Central memory CD4-positive, alpha-beta T cell (primary cell): Measurements from ENCODE around the gene NFASC.

Experiments
- DNase-seq: peaks from one replicate; pipeline ENCODE4 v3.0.0; 2022

NFASC gene

DNA sequence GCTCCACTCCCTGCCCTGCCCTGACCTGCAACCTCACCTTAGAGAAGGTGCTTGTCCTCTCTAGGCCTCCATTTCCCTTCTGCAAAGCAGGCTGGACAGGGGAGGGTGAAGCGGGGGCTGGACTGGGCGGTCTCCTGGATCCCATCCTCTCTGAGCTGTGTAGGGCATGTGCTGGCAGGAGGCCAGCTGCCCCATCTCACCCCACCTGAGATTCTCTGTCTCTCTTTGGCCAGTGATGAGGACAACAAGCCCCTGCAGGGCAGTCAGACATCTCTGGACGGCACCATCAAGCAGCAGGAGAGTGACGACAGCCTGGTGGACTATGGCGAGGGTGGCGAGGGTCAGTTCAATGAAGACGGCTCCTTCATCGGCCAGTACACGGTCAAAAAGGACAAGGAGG lies 145.4 kb downstream of the NFASC start:
- DNase-seq = no peak

DNA sequence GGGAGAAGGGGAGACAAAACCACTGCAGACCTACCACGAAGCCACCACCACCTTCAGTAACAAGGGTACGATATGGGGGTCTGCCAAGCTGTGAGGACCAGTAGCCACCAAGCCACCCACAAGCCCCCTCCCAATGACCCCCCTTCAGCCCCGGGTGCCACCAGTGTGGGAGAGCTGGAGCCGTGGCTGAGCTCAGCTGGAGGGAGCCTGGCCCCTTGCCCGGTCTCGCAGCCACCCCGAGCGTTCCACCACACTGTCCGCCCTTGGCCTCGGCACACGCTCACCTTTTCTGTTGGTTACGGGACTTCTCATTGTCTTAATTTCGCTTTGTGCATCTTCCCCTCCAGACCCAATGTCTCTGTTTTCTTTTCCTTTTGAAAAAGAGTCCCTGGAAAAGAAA lies 145.9 kb downstream of the NFASC start:
- DNase-seq = no peak

DNA sequence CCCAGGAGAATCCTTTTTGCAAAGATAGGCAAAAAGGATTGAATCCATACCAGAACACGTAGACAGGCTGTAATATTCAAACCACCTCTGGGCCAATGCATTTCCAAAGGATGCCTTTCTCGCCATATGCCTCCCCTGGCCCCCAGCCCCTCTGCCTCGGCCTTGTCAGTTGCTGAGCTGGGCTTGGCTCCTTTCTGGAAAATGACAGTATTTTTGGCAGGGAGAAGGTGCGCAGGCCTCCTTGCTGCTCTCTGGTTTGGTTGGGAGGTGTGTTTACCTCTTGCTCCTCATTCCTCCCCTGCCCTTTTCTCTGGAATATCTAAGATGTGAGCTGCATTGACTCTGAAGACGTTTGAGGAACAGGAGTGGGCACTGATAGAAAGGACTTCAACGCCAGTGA lies 146.3 kb downstream of the NFASC start:
- DNase-seq = no peak

DNA sequence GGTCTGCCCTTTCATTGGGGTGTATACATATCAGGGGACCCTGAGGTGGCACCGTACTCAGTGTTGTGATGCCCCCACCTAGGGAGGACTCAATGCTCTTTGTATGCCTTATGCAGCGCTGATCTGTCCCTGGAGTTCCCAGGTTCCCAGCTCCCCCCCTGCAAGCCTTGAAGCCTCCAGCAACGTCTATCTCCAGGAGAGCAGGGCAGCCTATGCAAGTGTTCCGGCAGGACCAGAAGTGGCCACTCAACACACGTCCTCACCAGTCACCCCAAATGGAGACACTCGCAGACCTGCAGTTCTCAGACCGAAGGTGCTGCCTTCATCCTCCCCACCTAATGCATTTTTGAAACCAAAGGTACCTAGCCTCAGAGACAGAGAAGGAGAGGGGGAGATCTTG lies 147.1 kb downstream of the NFASC start:
- DNase-seq = no peak

DNA sequence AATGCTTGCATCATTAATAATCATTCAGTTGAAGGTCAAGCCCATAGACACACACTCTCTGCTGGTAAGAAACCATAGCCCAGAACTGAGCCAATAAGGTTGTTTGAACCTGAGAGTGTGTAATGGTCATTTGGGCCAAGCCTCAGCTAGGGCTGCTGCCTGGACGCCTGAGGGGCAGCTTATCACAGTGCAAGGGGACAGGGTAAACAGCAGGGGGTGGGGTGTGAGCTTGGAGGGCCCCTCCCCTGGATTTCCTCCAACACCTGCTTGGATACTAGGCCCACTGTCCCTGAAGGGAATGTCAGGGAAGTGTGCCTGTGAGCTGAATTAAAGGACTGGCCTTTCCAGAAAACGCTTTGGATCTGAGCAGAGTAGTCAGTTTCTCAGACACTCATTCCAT lies 147.7 kb downstream of the NFASC start:
- no peak for DNase-seq

DNA sequence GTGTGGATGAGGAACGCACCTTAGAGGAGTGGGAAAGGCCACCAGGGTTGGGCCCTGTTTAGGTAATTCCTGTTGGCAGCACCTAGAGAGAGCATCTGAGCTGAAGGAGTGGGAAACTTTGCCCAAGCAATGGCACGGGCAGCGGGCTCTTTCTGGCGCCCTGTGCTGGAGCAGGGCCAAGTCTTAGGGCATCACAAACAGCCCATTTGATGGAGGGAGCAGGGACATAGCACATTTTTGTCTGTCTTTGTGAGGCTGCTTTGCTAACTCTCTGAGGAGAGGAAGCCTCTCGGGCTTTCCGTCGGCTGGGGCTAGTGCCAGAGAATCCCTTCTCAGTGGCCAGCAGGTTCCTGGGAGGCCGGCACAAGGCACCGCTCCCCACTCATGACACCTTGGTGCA lies 149.8 kb downstream of the NFASC start:
- no peak for DNase-seq

DNA sequence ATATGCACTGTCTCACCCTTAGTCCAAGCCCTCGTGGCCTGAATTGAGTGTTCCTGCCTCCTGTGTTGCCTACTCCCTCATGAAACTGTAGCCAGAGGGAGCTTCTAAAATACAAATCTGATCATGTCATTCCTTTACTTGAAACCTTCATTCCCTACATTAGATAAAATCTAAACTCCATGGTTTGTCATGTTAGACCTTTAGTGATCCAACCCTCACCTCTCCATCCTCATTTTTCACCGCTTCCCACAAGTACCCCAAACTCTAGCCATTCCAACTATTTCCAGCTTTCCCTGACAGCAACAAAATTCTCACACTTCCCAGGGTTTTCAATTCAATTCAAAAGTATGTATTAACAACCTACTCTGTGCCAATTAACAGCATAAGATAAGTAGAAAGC lies 154.0 kb downstream of the NFASC start:
- DNase-seq = no peak

DNA sequence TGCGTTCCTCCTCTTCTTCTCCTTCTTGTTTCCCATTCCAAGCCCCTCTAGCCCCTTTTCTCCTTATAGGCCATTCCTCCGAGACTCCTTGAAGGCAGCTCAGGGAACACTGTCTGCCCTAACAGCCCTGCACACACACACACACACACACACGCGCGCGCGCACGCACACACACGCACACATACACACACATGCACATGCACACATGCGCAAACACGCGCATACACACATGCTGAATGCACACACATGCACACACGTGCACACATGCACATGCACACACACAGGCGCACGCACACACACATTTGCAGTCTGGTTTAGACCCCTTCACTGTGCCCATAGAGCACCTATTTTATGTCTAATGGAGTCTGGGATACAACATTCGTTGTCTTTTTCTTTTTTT lies 154.6 kb downstream of the NFASC start:
- no peak for DNase-seq

DNA sequence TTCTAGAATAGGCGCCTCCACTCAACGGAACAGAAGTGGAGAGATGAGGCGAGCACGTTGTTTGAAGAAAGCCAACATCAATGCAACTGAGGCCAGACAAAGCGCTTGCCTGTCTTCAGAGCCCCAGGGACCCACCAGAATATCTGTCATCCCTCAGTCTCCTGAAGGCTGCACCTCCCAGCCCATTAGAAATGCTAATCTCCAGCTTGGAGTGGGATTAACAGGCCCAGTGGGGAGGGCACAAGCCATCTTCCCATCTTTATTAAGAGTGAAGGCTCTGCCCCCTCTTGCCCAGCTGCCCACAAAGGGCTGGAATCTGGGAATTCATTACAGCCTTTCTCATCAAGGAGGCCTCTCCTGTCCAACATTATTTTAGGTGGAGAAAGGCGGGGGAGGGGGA lies 155.5 kb downstream of the NFASC start:
- DNase-seq = no peak

DNA sequence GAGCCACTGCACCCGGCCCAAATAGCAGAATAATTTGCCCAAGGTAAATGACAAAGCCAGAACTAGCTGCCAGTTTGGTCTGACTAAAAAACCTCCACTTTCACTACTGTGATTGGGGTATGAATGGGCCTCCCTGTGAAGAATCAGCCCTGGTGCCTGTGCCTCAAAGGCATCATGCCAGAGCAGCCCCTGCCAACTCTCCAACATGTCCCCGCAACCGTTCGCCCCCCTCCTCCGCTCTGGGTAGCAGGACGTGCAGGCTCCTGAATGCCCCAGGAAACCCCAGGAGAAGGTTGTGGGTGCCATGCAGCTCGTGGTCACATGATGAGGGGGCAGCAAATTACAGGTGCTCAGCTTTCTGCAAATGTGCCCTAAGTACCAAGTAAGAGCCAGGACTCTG lies 157.7 kb downstream of the NFASC start:
- DNase-seq = no peak

DNA sequence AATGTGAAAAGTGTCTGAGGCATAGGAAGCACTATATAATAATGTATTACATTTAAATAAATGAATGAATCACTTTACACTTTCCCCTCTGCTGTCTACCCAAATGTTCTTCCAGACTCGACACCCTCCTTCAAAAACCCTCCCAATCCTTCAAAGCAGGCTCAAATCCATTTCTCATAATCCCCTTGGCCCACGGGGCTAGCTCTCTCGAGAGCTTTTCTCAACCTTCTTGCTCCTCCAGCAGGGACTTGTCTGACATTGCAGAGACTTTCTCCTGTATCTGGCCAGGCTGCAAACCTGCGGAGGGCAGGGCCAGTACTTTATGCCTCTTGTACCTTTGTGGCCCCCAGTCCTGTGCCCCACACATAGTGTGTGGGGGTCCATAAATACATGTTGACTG lies 158.3 kb downstream of the NFASC start:
- DNase-seq = no peak

DNA sequence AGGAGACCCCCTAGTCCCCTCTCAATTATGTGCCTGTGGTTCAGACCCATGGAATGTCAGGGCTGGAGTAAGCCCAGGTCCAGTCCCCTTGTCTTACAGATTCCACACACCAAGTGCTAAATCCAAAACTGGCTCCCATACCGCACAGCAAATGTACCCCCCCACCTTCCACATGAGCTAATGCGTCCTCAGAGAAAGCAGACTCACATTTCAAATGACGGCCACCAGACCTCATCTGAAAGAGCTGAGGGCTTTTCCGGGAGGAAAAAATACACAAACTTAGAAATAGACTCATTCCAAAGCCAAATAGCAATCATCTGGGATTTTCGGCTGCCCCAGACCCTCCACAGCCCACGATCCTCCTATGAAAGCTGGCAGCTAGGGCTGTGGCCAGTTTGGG lies 159.6 kb downstream of the NFASC start:
- no peak for DNase-seq

DNA sequence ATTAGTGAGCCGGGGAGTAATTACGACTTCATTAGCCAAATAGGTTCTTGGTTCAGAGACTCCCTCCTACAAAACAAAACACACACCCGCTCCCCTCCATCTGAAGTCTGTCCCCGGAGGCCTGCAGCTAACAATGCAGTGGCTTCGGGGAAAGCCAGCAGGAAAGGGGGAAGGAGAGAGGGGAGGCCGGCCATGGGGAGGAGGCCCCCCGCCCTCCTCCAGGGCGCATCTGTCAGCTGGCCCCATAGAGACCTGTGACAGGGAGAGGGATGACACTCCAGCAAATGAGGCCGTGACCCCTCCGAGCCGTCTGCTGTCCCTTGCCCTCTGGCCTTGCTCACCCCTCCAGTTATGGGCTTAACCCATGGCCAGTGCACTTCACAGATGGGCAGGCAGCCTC lies 160.2 kb downstream of the NFASC start:
- no peak for DNase-seq

DNA sequence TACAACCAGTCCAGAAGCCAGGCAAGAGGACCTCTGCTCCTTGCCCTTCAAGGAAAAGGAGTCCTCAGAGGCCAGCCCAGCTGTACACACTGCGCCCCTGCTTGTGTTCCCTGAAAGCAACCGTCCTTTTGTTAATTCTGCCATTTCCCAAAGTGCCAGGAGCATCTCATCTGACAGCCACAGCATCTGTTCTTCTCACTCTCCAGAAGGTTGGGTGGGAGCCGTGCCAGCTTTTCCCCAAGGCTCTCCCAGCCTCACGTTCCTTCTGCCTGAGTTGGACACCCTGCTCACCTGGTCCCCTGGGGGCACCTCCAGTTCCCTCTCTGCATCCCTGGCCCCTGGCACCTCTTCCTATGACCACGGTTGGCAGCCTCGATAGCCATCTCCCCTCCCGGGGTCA lies 161.8 kb downstream of the NFASC start:
- no peak for DNase-seq

DNA sequence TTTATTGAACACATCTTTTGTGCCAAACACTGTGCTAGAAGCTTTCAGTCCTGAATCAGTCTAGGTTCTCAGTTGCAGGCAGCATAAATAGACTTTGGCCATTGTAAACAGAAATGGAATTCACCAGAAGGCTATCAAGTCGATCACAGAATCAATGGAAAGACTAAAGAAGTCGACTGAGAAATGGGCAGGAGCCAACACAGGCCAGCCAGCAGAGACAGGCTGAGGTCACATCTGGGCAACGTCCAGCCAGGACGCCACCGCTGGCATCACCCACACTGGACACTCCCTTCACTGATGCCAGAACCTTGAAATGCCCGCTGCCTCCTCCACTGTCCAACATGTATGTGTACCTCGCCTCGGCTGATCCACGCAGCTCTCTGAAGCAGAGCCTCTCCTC lies 166.9 kb downstream of the NFASC start:
- DNase-seq = no peak

DNA sequence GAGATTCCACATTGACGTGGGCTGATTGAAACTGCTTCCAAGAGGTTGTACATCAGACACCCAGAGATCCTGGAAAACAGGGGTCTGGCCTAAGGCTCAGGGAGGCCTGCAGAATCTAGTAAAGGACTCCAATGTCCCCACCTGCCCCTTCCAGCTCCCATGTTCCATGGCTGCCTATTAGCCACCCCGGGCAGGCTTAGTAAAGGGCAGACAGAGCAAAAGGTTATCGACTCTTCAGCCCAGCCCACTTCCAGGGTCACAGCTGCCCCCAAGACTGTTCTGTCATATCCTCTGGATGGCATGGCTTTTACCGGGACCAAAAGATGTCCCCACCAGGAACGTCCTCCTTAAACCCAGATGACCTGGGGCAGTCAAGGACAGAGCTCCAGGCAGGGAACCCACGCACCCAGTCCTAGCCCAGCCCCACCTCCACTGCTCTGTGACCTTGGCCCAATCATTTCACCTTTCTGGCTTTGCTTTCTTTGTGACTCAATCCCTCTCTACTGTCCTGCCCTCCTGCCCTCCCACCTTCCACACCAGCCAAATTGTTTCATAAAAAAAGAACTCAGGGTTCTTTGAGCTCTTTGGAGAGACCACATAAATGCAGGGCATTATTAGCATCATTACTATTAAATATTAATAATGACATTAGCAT lies 167.6 kb downstream of the NFASC start:
- DNase-seq = no peak

DNA sequence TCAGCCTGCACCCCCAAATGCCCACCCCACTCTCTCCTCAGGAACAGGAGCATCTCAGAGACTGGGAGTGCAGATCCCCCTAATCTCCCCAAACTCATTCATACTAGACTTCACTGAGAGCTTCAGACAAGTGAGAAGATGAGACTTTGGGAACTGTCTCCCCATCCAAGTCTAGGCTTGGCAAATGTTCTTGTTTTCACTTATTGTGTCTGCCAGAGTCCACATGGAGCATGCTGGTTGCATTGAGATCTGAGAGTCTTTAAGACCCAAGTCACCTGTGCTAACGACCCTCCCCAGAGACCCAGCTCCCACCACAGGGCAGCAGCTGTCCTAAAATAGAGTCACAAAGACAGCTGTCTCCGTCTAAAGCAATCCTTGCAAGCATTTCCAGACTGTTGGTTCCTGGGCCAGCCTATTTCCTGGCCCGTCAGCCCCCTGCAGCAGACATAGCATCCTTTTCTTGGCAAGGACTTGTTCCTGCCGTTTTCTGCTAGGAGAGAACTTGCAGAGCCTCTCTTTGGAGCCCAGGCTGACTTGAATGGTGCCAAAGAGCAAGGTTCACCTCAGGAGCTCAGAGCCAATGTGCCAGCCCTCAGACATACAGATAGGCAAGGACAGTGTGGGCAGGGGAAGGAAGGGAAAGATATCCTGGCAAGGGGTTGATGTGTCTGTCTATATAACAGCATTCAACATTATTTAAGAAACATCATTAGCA lies 170.5 kb downstream of the NFASC start:
- DNase-seq = no peak

DNA sequence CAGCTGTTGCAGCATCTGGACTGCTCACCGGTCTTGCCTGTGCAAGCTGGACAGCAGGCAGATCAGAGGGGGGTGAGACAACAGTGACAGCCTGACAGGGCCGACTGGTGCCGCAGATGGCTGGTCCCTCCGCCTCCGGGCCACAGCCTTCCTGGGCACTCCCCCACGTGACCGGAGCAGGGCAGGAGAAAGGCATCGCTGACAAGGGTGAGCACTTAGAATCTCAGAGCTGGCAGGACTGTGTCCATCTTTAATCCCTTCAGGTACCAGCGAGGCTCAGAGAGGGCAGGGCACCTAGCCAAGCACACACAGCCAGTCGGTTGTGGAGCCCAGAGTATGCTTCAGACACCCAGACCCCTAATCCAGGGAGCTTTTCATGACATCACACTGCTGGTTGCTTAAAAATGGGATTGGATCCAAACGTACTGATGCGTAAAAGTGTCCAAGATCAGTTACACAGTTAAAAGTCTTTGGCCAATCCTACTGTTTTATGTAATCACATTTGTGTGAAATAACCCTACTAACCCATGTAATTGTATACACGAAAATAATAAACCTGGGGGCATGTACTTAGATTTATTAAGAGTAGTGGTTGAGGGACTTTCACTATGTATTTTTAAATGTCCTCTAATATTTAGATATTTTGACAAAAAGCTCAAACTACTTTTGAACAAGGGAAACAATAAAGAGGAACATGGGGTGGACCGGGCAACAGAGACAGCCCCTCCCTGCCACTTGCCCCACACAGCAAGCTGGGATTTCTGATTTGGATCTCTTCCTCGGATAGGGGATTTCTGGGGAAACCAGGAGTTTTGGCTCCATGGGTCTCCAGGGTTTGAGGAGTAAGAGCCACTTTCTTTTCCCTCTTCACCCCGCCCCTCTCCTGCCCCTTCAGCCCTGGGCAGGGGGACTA lies 171.6 kb downstream of the NFASC start:
- DNase-seq = no peak

DNA sequence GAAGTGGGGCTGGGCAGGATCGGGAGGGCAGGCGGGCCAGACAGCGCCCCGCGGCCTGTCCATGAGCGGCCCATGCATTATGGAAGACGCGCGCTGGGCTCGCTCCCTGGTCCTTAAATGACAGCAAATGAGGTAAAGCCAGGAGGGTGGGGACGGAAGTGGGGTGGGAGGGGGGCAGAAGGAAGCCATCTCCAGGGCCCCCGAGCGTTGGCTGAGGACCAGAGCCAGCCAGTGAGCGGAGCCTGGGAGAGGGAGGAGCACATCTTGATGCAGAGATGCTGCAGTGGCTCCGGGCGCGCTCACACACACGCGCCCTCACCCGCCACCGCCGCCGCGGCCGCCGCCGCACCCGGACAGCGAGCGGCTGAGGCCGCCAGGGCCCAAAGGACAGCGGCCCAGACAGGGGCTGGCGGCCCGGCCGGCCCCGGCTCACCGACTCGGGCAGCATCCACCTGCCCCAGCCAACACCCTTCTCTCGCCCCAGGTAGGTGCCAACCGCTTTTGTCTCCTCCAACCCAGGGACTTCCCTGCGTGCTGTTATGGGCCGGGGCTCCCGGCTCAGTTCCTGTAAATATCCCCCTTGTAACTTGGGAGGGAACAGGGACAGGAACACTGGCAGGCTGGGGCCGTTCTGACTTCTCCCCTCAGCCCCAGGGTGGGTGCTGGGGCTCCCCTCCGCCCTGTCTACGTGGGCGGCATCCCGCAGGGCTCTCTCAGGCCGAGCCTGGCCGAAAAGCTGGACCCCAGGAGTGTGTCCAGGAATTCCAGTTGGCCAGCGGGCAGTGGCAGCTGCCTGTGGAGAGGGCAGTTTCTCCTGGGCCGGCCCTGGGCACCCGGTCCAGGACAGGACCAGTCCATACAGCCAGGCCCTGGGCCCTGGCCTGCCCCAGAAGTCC lies 172.5 kb downstream of the NFASC start, which contains the start of gene CNTN2:
Gene CNTN2, plus strand, starts transcription at position 302 of the 896 bp plus-strand sequence. CDS start 9,974 bp downstream, outside the sequence.
- DNase-seq = no peak

DNA sequence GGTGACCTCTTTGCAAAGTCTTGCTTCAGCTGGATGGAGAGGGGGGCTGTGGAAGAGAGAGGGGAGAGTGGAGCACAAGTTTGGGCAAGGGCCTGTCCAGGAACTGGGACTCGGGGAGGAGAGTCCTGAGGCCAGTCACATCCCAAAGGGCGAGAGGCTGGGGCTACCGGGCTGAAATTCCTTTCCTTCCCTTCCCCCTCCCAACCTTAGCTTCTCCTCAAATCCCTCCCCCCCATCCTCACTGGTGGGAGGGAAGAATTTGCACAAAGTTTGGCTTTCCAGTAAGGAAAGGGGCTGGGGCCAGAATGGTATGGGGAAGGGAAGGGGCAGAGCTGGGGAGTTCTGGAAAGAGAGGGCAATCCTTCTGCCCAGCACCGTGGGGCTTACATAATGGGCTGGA lies 173.2 kb downstream of the NFASC start:
- DNase-seq = no peak

DNA sequence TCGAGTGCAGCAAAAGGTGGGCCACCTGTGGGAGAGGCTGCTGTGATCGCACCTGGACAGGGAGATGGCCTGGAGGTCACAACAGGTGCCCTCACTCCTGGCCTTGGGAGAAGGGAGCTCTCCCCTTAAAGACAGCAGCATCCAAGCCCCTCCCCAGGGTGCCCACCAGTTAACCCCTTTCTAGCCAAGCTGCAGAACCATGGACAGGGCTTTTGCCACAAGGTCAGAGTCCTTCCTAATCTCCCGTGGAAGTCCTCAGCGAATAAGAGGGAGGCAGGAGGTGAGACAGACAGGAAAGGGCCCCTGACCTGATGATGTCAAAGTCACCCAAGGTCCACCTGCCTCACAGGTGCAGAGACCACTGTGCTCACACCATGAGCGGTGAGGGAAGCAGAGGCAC lies 174.1 kb downstream of the NFASC start:
- DNase-seq = no peak

DNA sequence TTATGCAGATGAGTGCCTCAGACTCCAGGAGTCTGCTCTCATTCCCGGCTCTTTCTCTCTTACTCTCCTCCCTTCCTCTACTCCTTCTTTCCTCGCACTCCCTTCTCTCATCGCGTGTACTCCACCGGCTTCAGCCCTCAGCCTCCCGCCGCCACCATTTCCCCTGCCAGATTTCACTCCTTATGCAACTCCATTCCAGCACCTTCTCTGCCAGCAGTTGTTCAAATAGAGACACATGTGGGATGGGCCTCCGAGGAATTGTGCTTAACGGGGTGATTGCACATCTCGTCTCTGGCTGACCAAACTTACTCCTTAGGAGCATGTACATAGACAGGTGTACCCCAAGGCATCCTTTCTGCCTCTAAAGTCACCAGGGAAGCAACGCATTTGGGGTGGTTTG lies 174.5 kb downstream of the NFASC start:
- no peak for DNase-seq

DNA sequence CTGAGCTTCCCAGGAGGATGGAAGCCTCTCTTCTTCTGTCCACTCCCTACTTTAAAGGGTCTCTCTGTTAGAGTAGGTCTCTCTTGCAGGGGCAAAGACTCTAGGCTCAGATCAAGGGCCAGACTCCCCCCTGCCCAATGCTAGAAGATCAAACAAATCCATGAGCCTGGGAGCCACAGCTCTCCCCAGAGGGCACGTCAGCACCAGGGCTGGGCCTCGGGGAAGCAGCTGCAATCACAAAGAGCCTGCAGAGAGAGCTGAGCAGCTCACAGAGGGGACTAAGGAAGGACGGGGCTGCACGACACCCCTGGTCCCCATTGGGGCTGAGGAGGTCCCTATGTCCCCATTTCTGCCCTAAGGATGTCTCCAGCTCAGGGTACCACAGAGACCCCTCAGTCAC lies 176.2 kb downstream of the NFASC start:
- DNase-seq = no peak
